ENCODE results near the gene ZDHHC20.

The ZDHHC20 gene

GRCh38 chr13:21458813-21459701 lies at the start of gene ZDHHC20:
ZDHHC20 (minus strand) TSS chr13:21459303; CDS start chr13:21459171, 132 bp downstream.
- peak; percentile 79 for DNase-seq (ENCODE audit: low spot score)

GRCh38 chr13:21504379-21504778 lies 45.3 kb upstream of the ZDHHC20 start:
- no peak for DNase-seq (ENCODE audit: low spot score)

- no peak for DNase-seq (ENCODE audit: low spot score)
These were observed 42.6 kb upstream of the ZDHHC20 start for GRCh38 chr13:21501686-21502085.

- no peak for DNase-seq (ENCODE audit: low spot score)
These were observed 27.2 kb upstream of the ZDHHC20 start for GRCh38 chr13:21486322-21486721.

GRCh38 chr13:21483748-21484147 lies 24.6 kb upstream of the ZDHHC20 start:
- DNase-seq (ENCODE audit: low spot score), result no peak

- DNase-seq (ENCODE audit: low spot score), result no peak
These were observed 22.3 kb upstream of the ZDHHC20 start for GRCh38 chr13:21481359-21481758.

GRCh38 chr13:21478881-21479808 lies 20.0 kb upstream of the ZDHHC20 start:
- DNase-seq (ENCODE audit: low spot score), result peak; percentile 71

GRCh38 chr13:21476893-21477472 lies 17.9 kb upstream of the ZDHHC20 start:
- DNase-seq (ENCODE audit: low spot score), result peak; percentile 81

- DNase-seq (ENCODE audit: low spot score), result no peak
These were observed 16.0 kb upstream of the ZDHHC20 start for GRCh38 chr13:21475115-21475514.

GRCh38 chr13:21470785-21471184 lies 11.7 kb upstream of the ZDHHC20 start:
- DNase-seq (ENCODE audit: low spot score), result no peak

GRCh38 chr13:21466527-21466926 lies 7.4 kb upstream of the ZDHHC20 start:
- no peak for DNase-seq (ENCODE audit: low spot score)

GRCh38 chr13:21465710-21466160 lies 6.6 kb upstream of the ZDHHC20 start:
- DNase-seq (ENCODE audit: low spot score), result no peak

- no peak for DNase-seq (ENCODE audit: low spot score)
These were observed 4.3 kb upstream of the ZDHHC20 start for GRCh38 chr13:21463424-21463823.

GRCh38 chr13:21461131-21461530 lies 2.0 kb upstream of the ZDHHC20 start:
- no peak for DNase-seq (ENCODE audit: low spot score)

GRCh38 chr13:21458451-21458812 lies 671 bp downstream of the ZDHHC20 start:
- no peak for DNase-seq (ENCODE audit: low spot score)

- DNase-seq (ENCODE audit: low spot score), result no peak
These were observed 5.6 kb downstream of the ZDHHC20 start for GRCh38 chr13:21453387-21454081.

GRCh38 chr13:21450936-21451335 lies 8.2 kb downstream of the ZDHHC20 start:
- no peak for DNase-seq (ENCODE audit: low spot score)

- DNase-seq (ENCODE audit: low spot score), result no peak
These were observed 12.4 kb downstream of the ZDHHC20 start for GRCh38 chr13:21446656-21447055.

GRCh38 chr13:21445759-21446158 lies 13.3 kb downstream of the ZDHHC20 start:
- DNase-seq (ENCODE audit: low spot score), result no peak

GRCh38 chr13:21443171-21443570 lies 15.9 kb downstream of the ZDHHC20 start:
- no peak for DNase-seq (ENCODE audit: low spot score)

- no peak for DNase-seq (ENCODE audit: low spot score)
These were observed 22.5 kb downstream of the ZDHHC20 start for GRCh38 chr13:21436582-21436981.

GRCh38 chr13:21435687-21436151 lies 23.4 kb downstream of the ZDHHC20 start:
- peak; percentile 80 for DNase-seq (ENCODE audit: low spot score)

Measured in kidney capillary endothelial cell (primary cell).